HCT116 (cell line): Measurements from ENCODE around the gene CPA1. TPM values are rescaled to one million over a fixed set of nuclear protein-coding genes. Genes with fewer than 3 reads are reported as not detected.

Experiments
- ATAC-seq: fragments of 200-7000 bp; cut with Tn5 transposase; 2 replicates; pipeline ENCODE4 v1.9.1; 2020; ENCODE audit warnings: mild to moderate bottlenecking, moderate library complexity
- BruUV-seq: library from RNA; stranded (reverse); fragments of 400-500 nt; replicated peaks from 2 replicates; lab custom pipeline; 2021; lab: Mats Ljungman, UMichigan
- CTCF ChIA-PET: fragments of 300-600 bp; sonication (Branson Sonifier 250); formaldehyde crosslinking; loops from one replicate; lab custom pipeline; 2021; ENCODE audit warnings: antibody characterized with exemption; lab: Charles Lee
- POLR2A ChIA-PET: fragments of 300-600, 350-600 bp; sonication (Branson Sonifier 250); formaldehyde crosslinking; loops from one replicate; lab custom pipeline; 2021; ENCODE audit warnings: antibody characterized with exemption; lab: Charles Lee
- RAD21 ChIA-PET, 2 experiments: fragments of 300-600 bp; sonication (Branson Sonifier 250); formaldehyde crosslinking; loops; one replicate each; lab custom pipeline; 2023; ENCODE audit warnings: low total read pairs in 2 of 2; ENCODE audit not compliant: uncharacterized antibody in 2 of 2, unreplicated experiment in 2 of 2, low non-redundant PET in 1 of 2; lab: Charles Lee
- DNase-seq: peaks from one replicate; pipeline ENCODE4 v3.0.0-alpha.2; 2010; ENCODE audit warnings: low read depth, low spot score
- H2AFZ ChIP-seq: fragments of 200-600 bp; shearing (Covaris generic), sonication (generic); 2 replicates; pipeline ENCODE4 v1.6.1; 2017; ENCODE audit warnings: low read depth, mixed run types, mixed read lengths, antibody characterized with exemption, low read length; ENCODE audit not compliant: poor library complexity, severe bottlenecking
- H3K27ac ChIP-seq: 2 replicates; pipeline ENCODE4 v1.5.1; 2012; ENCODE audit warnings: low read depth, low read length
- H3K27me3 ChIP-seq: fragments of 200-600 bp; sonication (generic); 2 replicates; pipeline ENCODE4 v1.6.1; 2016; ENCODE audit warnings: mixed run types, low read length, mixed read lengths; ENCODE audit not compliant: insufficient read depth
- H3K36me3 ChIP-seq, 2 experiments: fragments of 200-500 bp in 1 of 2; fragments of 200-600 bp in 1 of 2; sonication (Bioruptor generic) in 1 of 2; sonication (generic) in 1 of 2; 2 replicates each; pipeline versions ENCODE4 v1.5.1 to v1.6.1; 2014 to 2016; ENCODE audit warnings: low read length in 2 of 2, inconsistent platforms in 1 of 2, mixed read lengths in 1 of 2, mixed run types in 1 of 2; ENCODE audit not compliant: insufficient read depth in 2 of 2, control insufficient read depth in 1 of 2
- H3K4me1 ChIP-seq, 2 experiments: fragments of 200-600 bp in 1 of 2; sonication (generic) in 1 of 2; 2 replicates each; pipeline versions ENCODE4 v1.5.1 to v1.6.1; 2012 to 2017; ENCODE audit warnings: low read length in 2 of 2, inconsistent platforms in 1 of 2, mild to moderate bottlenecking in 1 of 2, mixed read lengths in 1 of 2, mixed run types in 1 of 2, moderate library complexity in 1 of 2; ENCODE audit not compliant: insufficient read depth in 2 of 2, control insufficient read depth in 1 of 2
- H3K4me2 ChIP-seq: fragments of 200-600 bp; sonication (generic); 2 replicates; pipeline ENCODE4 v1.6.1; 2017; ENCODE audit warnings: mixed run types, low read length, mixed read lengths
- H3K4me3 ChIP-seq, 2 experiments: fragments of 200-600 bp in 1 of 2; sonication (generic) in 1 of 2; replicated peaks in 1 of 2; 2 replicates each; pipeline ENCODE4 v1.5.1; 2011 to 2016; ENCODE audit warnings: low read length in 2 of 2, control low read depth in 1 of 2, low read depth in 1 of 2, mild to moderate bottlenecking in 1 of 2, mixed read lengths in 1 of 2, mixed run types in 1 of 2
- H3K79me2 ChIP-seq: fragments of 200-600 bp; sonication (generic); 2 replicates; pipeline ENCODE4 v1.6.1; 2017; ENCODE audit warnings: mild to moderate bottlenecking, mixed run types, low read length, moderate library complexity, mixed read lengths; ENCODE audit not compliant: insufficient read depth
- H3K9ac ChIP-seq: fragments of 200-600 bp; sonication (generic); 2 replicates; pipeline ENCODE4 v1.6.1; 2016; ENCODE audit warnings: low read length, mixed read lengths
- H3K9me2 ChIP-seq: fragments of 200-600 bp; sonication (generic), shearing (Covaris generic); 2 replicates; pipeline ENCODE4 v1.6.1; 2017; ENCODE audit warnings: mixed run types, mild to moderate bottlenecking, moderate library complexity; ENCODE audit not compliant: insufficient read depth
- H3K9me3 ChIP-seq, 2 experiments: fragments of 200-500 bp in 1 of 2; fragments of 200-600 bp in 1 of 2; sonication (Bioruptor generic) in 1 of 2; sonication (generic) in 1 of 2; 2 replicates each; pipeline ENCODE4 v1.6.1; 2014 to 2017; ENCODE audit warnings: low read length in 2 of 2, mixed read lengths in 2 of 2, inconsistent platforms in 1 of 2, low read depth in 1 of 2, mild to moderate bottlenecking in 1 of 2, mixed run types in 1 of 2, moderate library complexity in 1 of 2; ENCODE audit not compliant: control insufficient read depth in 1 of 2, insufficient read depth in 1 of 2
- H4K20me1 ChIP-seq: fragments of 200-600 bp; sonication (generic), shearing (Covaris generic); 2 replicates; pipeline ENCODE4 v1.6.1; 2017; ENCODE audit warnings: mixed run types, mild to moderate bottlenecking, moderate library complexity; ENCODE audit not compliant: insufficient read depth
- CBX3 ChIP-seq: IDR thresholded peaks from 2 replicates; pipeline ENCODE4 v1.6.1; 2012; ENCODE audit warnings: low read depth
- CTCF ChIP-seq, 3 experiments: fragments of 200-600 bp in 1 of 3; sonication (generic) in 1 of 3; IDR thresholded peaks in 2 of 3; conservative IDR thresholded peaks in 1 of 3; 2 replicates each; pipeline ENCODE4 v1.5.1; 2012 to 2017; ENCODE audit warnings: low read depth in 2 of 3, low read length in 2 of 3, antibody characterized with exemption in 1 of 3, borderline replicate concordance in 1 of 3, control low read depth in 1 of 3, mild to moderate bottlenecking in 1 of 3, mixed read lengths in 1 of 3, mixed run types in 1 of 3, moderate library complexity in 1 of 3; ENCODE audit not compliant: insufficient read depth in 1 of 3
- EGR1 ChIP-seq: IDR thresholded peaks from 2 replicates; pipeline ENCODE4 v1.6.1; 2012; ENCODE audit warnings: low read depth
- EZH2 ChIP-seq: fragments of 200-600 bp; sonication (generic); IDR thresholded peaks from 2 replicates; pipeline ENCODE4 v1.6.1; 2017; ENCODE audit warnings: antibody characterized with exemption, mixed run types
- EZH2phosphoT487 ChIP-seq: fragments of 200-600 bp; IDR thresholded peaks from 2 replicates; pipeline ENCODE4 v1.6.1; 2018; ENCODE audit warnings: antibody characterized with exemption, borderline replicate concordance
- FOSL1 ChIP-seq: IDR thresholded peaks from 2 replicates; pipeline ENCODE4 v1.6.1; 2012; ENCODE audit warnings: low read depth
- JUND ChIP-seq: IDR thresholded peaks from 2 replicates; pipeline ENCODE4 v1.6.1; 2012
- POLR2A ChIP-seq: IDR thresholded peaks from 2 replicates; pipeline ENCODE4 v1.7.0; 2011; ENCODE audit warnings: borderline replicate concordance; ENCODE audit not compliant: insufficient read depth, insufficient read length; ENCODE audit errors: extremely low read depth
- POLR2AphosphoS5 ChIP-seq: IDR thresholded peaks from 2 replicates; pipeline ENCODE4 v1.6.1; 2011; ENCODE audit warnings: mild to moderate bottlenecking, low read depth, low read length, moderate library complexity
- RAD21 ChIP-seq: IDR thresholded peaks from 2 replicates; pipeline ENCODE4 v1.6.1; 2012; ENCODE audit warnings: low read depth, mild to moderate bottlenecking
- SP1 ChIP-seq: IDR thresholded peaks from 2 replicates; pipeline ENCODE4 v1.6.1; 2012; ENCODE audit warnings: low read depth
- SRF ChIP-seq: IDR thresholded peaks from 2 replicates; pipeline ENCODE4 v1.6.1; 2012; ENCODE audit warnings: low read depth
- TCF7L2 ChIP-seq: IDR thresholded peaks from 2 replicates; pipeline ENCODE4 v1.7.0; 2011; ENCODE audit warnings: borderline replicate concordance, inconsistent platforms; ENCODE audit not compliant: insufficient read depth, insufficient read length; ENCODE audit errors: extremely low read depth
- YY1 ChIP-seq: IDR thresholded peaks from 2 replicates; pipeline ENCODE4 v1.6.1; 2011; ENCODE audit warnings: low read length, low read depth, moderate library complexity, mild to moderate bottlenecking; ENCODE audit not compliant: insufficient replicate concordance; ENCODE audit errors: extremely low read depth
- ZFX ChIP-seq: fragments of 450-650 bp; IDR thresholded peaks from 2 replicates; pipeline ENCODE4 v1.6.1; 2017
- ZNF274 ChIP-seq: fragments of 200-500 bp; sonication (Bioruptor generic); IDR thresholded peaks from 2 replicates; pipeline ENCODE4 v1.6.1; 2014; ENCODE audit warnings: mild to moderate bottlenecking, low read depth, low read length, inconsistent platforms
- intact Hi-C: fragments of 100-400 bp; cut with micrococcal nuclease; formaldehyde crosslinking; loops from 2 replicates; pipeline ENCODE4 v1.10.0; 2022
- total RNA-seq: library from RNA; stranded (reverse); gene quantifications from one replicate; pipeline ENCODE4 v1.2.1, GENCODE V29; 2021; ENCODE audit not compliant: unreplicated experiment
- TF ChIP-seq, protein P1 (sequence below): IDR thresholded peaks from 2 replicates; pipeline ENCODE4 v1.6.1; 2011; ENCODE audit warnings: mild to moderate bottlenecking, low read length, moderate library complexity; ENCODE audit not compliant: insufficient replicate concordance; ENCODE audit errors: extremely low read depth
- TF ChIP-seq, protein P2 (sequence below): IDR thresholded peaks from 2 replicates; pipeline ENCODE4 v1.6.1; 2012
- TF ChIP-seq, protein P3 (sequence below): IDR thresholded peaks from 2 replicates; pipeline ENCODE4 v1.6.1; 2012; ENCODE audit warnings: low read depth

Gene CPA1
- total RNA-seq, 1 experiment from 2014 or later = 11.9 TPM

GRCh38 chr7:130342701-130343380 is 37.5 kb upstream of the CPA1 start:
- DNase-seq = no peak
- Histone ChIP-seq H3K27me3 (no peaks in the 10 kb centered on the region), H3K4me3 (no peak overlapping the region), H3K9me2 (no peaks in the 10 kb centered on the region), H3K27ac (no peak overlapping the region), H3K4me2 (no peak overlapping the region), H4K20me1 (no peaks in the 10 kb centered on the region), H3K9me3 (no peaks in the 10 kb centered on the region), H3K9ac (no peak overlapping the region), H3K79me2 (no peaks in the 10 kb centered on the region), H3K4me1 (no peaks in the 10 kb centered on the region), H3K36me3 (no peaks in the 10 kb centered on the region), H2AFZ (no peak overlapping the region)
- CTCF ChIA-PET = no interaction called here
- no peak for ATAC-seq
- TF ChIP-seq RAD21 = no peak
- TF ChIP-seq CTCF (IDR thresholded peaks at IDR 0.05 in 2 of 3, conservative IDR thresholded peaks at IDR 0.05 in 1 of 3; ENCODE audit: borderline replicate concordance in 1 of 3, insufficient read depth in 1 of 3, low read depth in 2 of 3, low read length in 2 of 3) = no peak
- no peak for TF ChIP-seq TCF7L2
- TF ChIP-seq EZH2 = no peak
- TF ChIP-seq CBX3 = no peak
- TF ChIP-seq, protein P1, sequence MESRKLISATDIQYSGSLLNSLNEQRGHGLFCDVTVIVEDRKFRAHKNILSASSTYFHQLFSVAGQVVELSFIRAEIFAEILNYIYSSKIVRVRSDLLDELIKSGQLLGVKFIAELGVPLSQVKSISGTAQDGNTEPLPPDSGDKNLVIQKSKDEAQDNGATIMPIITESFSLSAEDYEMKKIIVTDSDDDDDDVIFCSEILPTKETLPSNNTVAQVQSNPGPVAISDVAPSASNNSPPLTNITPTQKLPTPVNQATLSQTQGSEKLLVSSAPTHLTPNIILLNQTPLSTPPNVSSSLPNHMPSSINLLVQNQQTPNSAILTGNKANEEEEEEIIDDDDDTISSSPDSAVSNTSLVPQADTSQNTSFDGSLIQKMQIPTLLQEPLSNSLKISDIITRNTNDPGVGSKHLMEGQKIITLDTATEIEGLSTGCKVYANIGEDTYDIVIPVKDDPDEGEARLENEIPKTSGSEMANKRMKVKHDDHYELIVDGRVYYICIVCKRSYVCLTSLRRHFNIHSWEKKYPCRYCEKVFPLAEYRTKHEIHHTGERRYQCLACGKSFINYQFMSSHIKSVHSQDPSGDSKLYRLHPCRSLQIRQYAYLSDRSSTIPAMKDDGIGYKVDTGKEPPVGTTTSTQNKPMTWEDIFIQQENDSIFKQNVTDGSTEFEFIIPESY = no peak
- TF ChIP-seq YY1 = no peak
- no peak for TF ChIP-seq POLR2AphosphoS5
- no peak for TF ChIP-seq JUND
- no peak for TF ChIP-seq SP1
- no peak for TF ChIP-seq FOSL1
- no peak for TF ChIP-seq SRF
- TF ChIP-seq ZNF274 = no peak
- TF ChIP-seq, protein P2, sequence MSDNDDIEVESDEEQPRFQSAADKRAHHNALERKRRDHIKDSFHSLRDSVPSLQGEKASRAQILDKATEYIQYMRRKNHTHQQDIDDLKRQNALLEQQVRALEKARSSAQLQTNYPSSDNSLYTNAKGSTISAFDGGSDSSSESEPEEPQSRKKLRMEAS = no peak
- TF ChIP-seq, protein P3, sequence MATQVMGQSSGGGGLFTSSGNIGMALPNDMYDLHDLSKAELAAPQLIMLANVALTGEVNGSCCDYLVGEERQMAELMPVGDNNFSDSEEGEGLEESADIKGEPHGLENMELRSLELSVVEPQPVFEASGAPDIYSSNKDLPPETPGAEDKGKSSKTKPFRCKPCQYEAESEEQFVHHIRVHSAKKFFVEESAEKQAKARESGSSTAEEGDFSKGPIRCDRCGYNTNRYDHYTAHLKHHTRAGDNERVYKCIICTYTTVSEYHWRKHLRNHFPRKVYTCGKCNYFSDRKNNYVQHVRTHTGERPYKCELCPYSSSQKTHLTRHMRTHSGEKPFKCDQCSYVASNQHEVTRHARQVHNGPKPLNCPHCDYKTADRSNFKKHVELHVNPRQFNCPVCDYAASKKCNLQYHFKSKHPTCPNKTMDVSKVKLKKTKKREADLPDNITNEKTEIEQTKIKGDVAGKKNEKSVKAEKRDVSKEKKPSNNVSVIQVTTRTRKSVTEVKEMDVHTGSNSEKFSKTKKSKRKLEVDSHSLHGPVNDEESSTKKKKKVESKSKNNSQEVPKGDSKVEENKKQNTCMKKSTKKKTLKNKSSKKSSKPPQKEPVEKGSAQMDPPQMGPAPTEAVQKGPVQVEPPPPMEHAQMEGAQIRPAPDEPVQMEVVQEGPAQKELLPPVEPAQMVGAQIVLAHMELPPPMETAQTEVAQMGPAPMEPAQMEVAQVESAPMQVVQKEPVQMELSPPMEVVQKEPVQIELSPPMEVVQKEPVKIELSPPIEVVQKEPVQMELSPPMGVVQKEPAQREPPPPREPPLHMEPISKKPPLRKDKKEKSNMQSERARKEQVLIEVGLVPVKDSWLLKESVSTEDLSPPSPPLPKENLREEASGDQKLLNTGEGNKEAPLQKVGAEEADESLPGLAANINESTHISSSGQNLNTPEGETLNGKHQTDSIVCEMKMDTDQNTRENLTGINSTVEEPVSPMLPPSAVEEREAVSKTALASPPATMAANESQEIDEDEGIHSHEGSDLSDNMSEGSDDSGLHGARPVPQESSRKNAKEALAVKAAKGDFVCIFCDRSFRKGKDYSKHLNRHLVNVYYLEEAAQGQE = no peak
- no peak for TF ChIP-seq ZFX
- no peak for TF ChIP-seq POLR2A
- no peak for TF ChIP-seq EGR1
- TF ChIP-seq EZH2phosphoT487 = no peak
- no TSS peak for BruUV-seq
- POLR2A ChIA-PET = no interaction called here
- intact Hi-C loops = no loop called here
- RAD21 ChIA-PET = no interaction called here
